ENCODE data around the gene DND1.
A peak's percentile ranks its signal among the peaks of the same experiment; 100 is the strongest.
"Not testable (repeated sequence)": the region's sequence is repeated elsewhere in the genome, so short reads cannot be mapped to it uniquely, and the experiment has no call there.

The DND1 gene

GRCh38 chr5:140673187-140673976 is at the start of gene DND1:
DND1 (minus strand) TSS chr5:140673576; CDS start chr5:140673542, 34 bp downstream.
- DNase-seq: no peak

- DNase-seq: not testable (repeated sequence)
Measured at GRCh38 chr5:140721395-140721794, 48.0 kb upstream of the DND1 start.

- DNase-seq: not testable (repeated sequence)
Measured at GRCh38 chr5:140720738-140721137, 47.4 kb upstream of the DND1 start.

- no peak for DNase-seq
Measured at GRCh38 chr5:140718266-140718592, 44.9 kb upstream of the DND1 start.

GRCh38 chr5:140716238-140716637 is 42.9 kb upstream of the DND1 start:
- not testable (repeated sequence) for DNase-seq

GRCh38 chr5:140713562-140714094 is 40.3 kb upstream of the DND1 start:
- DNase-seq: no peak

- DNase-seq: no peak
Measured at GRCh38 chr5:140711794-140712193, 38.4 kb upstream of the DND1 start.

- peak; percentile 95 for DNase-seq
Measured at GRCh38 chr5:140710899-140711552, 37.6 kb upstream of the DND1 start.

- not testable (repeated sequence) for DNase-seq
Measured at GRCh38 chr5:140708787-140709186, 35.4 kb upstream of the DND1 start.

- DNase-seq: no peak
Measured at GRCh38 chr5:140707812-140708211, 34.4 kb upstream of the DND1 start.

- peak; percentile 97 for DNase-seq
Measured at GRCh38 chr5:140700177-140701144, 27.1 kb upstream of the DND1 start, which contains the start of gene ZMAT2. ZMAT2 (plus strand) TSS chr5:140700447; CDS start chr5:140700461, 14 bp downstream.

- no peak for DNase-seq
Measured at GRCh38 chr5:140696891-140697492, 23.6 kb upstream of the DND1 start.

GRCh38 chr5:140694276-140694675 is 20.9 kb upstream of the DND1 start:
- no peak for DNase-seq

GRCh38 chr5:140690941-140691924 is 17.9 kb upstream of the DND1 start, which contains the start of the genes HARS1 and HARS2:
HARS1 (minus strand) TSS chr5:140691370; CDS start chr5:140691304, 66 bp downstream.
HARS2 (plus strand) TSS chr5:140691455; CDS start chr5:140691649, 194 bp downstream.
- DNase-seq: peak; percentile 95

GRCh38 chr5:140690376-140690932 is 17.1 kb upstream of the DND1 start:
- no peak for DNase-seq

GRCh38 chr5:140678993-140679392 is 5.6 kb upstream of the DND1 start:
- no peak for DNase-seq

GRCh38 chr5:140677947-140678346 is 4.6 kb upstream of the DND1 start:
- DNase-seq: no peak

GRCh38 chr5:140674629-140675028 is 1.3 kb upstream of the DND1 start:
- DNase-seq: no peak

GRCh38 chr5:140674211-140674610 is 835 bp upstream of the DND1 start:
- DNase-seq: no peak

GRCh38 chr5:140672455-140673186 is 755 bp downstream of the DND1 start:
- no peak for DNase-seq
